GM18861 (cell line): ENCODE measurements around the gene CCDC12.

Experiments
- ATAC-seq: cut with Tn5 transposase; IDR thresholded peaks from one replicate; pipeline ENCODE4 v1.9.1; 2021; ENCODE audit not compliant: unreplicated experiment

Gene CCDC12

GRCh38 chr3:46976326-46977190, at the start of gene CCDC12:
CCDC12 (minus strand) TSS chr3:46976745; CDS start chr3:46976732, 13 bp downstream.
- peak; percentile 42 for ATAC-seq

DNA sequence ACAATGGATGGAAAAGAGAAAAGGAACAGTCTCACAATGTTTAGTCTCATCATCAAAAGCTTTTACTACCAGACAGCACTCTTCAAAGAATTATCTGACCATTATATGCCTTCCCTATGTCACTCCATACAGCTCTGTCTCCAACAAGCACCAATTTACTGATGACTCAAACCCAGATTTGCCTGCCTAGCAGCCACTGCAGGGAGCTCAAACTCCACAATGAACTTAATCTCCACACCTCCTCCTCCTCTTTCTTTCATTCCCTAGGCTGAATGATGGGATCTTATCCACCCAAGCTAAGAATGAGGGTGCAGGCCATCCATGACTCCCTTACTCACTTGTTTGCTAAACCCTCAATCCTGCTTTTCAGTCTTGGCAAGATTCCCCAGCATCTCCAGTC, 48.4 kb upstream of the CCDC12 start:
- no peak for ATAC-seq

DNA sequence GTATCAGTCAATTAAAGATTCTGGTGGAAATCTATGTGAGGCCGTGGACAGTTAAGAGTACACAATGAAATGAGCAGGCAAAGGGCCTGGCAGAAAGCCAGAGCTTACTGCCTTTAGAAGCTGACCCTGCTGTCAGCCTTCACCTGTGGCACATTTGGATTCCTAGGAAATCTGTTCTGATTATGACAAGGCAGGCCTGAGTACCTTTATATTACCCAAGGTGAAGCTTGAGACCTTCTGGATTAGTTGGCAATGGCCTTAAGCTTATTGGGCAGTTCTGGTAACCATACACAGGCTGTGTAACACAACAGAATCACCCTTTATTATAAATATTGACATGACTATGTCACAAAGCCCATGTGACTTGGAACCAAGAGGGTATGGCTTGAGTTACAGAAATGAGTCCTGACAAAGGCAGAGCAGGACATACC, 46.1 kb upstream of the CCDC12 start:
- ATAC-seq = no peak

- ATAC-seq = no peak
These were observed 43.8 kb upstream of the CCDC12 start for GRCh38 chr3:47020311-47020710.

DNA sequence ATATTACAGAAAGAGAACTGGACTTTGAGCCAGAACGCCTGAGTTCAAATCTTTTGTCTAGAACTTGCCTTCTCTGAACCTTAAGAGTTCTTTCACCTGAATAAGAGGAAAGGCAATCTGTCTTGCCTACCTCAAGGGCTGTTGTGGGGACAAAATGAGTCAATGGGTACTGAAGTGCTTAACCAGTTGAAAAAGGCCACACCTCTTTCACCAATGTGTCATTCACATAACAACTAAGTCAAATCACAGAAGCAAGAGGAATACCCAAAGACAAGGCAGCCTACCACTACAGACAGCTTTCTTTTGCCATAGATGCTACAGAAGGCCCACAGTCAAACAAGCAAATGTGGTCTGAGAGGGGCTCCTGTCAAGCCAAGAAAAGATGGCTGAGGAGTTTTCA, 42.7 kb upstream of the CCDC12 start:
- peak; percentile 40 for ATAC-seq

DNA sequence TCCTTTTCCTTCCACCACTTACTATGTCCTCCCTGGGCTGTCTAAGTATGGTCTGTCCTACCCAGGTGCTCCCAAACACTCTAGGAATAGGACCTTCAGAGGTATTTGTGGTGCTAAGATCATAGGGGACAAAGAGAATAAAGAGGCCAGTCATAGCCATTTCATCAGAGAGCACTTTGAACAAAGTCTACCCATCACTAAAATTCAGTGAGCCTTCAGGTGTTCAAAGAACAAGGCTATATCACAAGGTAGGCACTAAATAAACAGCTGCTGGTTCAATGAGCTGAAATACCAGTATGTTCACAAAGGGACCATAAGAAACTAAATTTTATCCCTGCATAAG, 41.7 kb upstream of the CCDC12 start:
- ATAC-seq = no peak

- ATAC-seq = no peak
These were observed 41.1 kb upstream of the CCDC12 start for GRCh38 chr3:47017504-47018268.

GRCh38 chr3:47016934-47017435, 40.4 kb upstream of the CCDC12 start:
- ATAC-seq = peak; percentile 63

- no peak for ATAC-seq
These were observed 39.8 kb upstream of the CCDC12 start for GRCh38 chr3:47016086-47016933.

GRCh38 chr3:47015151-47015550, 38.6 kb upstream of the CCDC12 start:
- no peak for ATAC-seq

DNA sequence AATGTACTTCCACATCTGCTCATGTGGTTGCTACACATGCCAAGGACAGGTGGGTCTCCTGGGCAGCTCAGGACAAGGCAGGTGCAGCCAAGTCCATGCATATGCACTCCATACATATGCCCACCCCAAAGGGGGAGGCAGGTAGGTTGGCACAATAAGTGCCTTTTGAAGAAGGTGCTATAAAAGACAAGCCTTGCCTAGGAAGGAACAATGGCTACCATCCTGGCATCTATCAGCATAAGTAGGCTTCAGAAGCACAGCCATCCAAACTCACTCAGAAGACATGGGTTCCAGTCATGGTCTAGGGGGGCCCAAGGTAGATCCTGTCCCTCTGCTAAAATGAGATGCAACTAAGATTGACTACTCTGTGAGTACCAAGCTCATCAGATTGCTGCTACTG, 37.5 kb upstream of the CCDC12 start:
- ATAC-seq = no peak

DNA sequence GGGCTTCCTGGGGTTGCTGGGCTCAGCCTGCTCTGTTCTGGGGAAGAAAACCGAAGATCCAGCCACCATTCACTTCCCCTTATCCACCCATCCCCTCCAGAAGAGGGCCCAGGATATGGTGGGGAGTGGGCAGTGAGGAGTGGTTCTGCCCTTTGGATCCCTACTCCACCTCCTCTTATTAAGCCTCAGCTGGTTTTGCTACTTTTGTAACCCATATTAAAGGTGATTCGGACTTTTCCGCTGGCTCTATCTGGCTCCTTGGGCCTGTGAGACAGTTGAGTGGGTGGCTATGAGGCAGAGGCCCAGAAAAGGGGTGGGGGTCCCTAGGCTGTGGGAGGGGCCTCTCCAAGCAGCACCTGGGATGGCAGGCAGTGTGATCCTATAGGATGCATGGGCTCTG, 36.7 kb upstream of the CCDC12 start:
- no peak for ATAC-seq

DNA sequence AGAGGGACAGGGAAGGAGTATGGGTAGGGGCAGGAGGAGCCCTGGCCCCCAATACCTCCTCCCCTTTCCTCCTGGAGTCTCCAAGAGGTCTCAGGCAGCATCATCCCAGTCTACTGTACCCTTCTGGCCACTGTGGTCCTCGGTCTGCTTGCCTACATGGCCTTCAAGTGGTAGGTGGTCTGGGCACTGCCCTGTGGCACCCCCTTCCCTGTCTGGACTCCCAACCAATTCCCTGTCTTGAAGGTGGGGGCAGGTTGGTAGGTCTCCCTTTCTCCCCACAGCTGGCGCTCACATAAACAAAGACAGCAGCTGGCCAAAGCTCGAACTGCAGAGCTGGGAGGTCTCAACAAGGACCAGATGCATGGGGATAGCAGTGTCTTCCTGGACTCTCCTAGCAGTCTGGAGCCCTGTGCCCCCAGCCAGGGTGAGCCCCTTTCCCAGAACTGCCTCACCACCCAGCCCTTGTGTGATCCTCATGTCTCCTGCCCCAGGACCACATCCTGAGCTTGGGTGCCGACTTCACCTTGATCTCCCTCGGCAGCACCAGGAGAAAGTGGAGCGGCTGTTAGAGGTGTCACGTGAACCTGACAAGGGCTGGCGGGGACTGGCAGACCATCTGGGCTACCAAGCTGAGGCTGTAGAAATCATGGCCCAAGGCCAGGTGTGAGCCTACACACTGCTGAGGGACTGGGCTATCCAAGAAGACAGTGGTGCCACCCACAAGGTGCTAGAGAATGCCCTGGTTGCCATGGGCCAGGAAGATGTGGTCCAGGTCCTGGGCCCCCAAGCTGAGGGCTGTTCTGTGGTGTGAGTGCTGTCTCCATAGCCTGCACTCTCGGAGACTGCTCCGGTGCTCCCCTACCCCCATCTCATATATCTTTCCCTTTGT, 36.0 kb upstream of the CCDC12 start:
- ATAC-seq = no peak

DNA sequence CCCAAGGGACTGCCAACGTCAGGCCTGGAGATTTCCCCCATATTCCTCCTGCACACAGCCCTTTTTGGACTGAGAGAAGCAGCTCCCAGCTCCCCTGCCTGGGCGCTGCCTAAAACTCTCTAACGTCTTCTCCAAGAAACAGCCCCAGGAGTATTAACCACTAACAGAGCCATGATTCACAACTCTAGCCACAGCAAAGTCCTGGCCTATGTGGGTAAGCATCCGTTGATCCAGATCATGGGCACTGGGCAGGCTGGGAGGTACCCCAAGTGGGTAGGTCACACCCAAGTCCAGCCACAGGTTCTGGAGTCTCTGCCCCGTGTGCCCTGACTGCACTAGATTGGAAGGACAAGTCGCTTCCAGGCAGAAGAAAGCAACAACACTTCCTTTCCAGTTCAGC, 34.8 kb upstream of the CCDC12 start:
- no peak for ATAC-seq

GRCh38 chr3:47010910-47011309, 34.4 kb upstream of the CCDC12 start:
- no peak for ATAC-seq

GRCh38 chr3:47010111-47010712, 33.7 kb upstream of the CCDC12 start:
- no peak for ATAC-seq

DNA sequence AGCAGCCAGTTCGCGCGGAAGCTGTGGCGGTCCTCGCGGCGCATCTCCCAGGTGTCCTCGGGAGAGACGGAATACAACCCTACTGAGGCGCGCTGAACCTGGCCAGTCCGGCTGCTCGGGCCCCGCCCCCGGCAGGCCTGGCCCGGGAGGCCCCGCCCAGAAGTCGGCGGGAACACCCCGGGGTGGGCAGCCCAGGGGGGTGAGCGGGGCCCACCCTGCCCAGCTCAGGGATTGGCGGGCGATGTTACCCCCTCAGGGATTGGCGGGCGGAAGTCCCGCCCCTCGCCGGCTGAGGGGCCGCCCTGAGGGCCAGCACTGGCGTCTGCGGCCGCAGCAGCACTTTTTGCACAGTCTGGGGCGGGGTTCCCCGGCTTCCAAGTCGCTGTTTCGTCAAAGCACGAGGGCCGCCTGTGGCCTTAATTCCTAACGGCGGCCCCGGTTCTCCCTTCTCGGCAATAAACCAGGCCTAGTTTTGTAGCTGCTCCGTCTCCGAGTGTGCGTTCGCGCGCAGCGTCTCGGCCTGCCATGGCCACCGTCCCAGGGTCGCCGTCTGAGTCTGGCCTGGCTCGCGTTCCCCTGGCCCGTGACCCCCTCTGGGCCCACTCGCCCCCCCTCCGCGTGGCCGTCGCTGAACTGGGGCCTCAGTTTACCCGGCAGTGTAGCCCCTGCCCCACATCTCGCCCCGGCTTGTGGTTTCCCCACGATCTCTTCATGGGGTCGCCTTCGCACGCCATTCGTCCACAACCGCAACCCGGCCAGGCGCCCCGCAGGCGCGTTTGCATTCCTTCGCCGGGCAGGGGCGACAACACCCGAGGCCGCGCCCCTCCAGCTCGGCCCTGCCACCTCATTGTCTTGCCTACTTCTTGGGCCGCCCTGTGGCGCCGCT, 32.9 kb upstream of the CCDC12 start:
- ATAC-seq = peak; percentile 65

DNA sequence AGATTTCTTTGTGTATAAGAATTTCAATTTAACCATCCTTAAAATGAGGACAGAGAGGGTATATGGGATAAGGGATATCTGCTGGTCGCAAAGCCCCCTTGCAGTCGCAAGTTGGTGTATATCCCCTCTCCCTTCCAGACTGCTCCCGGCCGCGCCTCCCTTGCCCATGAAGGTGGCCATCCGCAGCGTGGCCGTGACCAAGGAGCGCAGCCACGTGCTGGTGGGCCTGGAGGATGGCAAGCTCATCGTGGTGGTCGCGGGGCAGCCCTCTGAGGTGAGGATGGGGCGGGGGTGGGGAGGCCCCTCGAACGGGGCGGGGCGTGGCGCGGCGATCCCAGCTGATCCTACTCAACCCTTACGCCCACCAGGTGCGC, 32.3 kb upstream of the CCDC12 start:
- no peak for ATAC-seq
